GM12878 (cell line): ENCODE results near the gene KIF12. TPM values are rescaled to one million over a fixed set of nuclear protein-coding genes. Genes with fewer than 3 reads are reported as not detected.

Experiments
- ATAC-seq: fragments of 200-7000 bp; cut with Tn5 transposase; 3 replicates; pipeline ENCODE4 v1.9.1; 2020; ENCODE audit warnings: mild to moderate bottlenecking, moderate library complexity
- BruUV-seq: library from RNA; stranded (reverse); fragments of 400-500 nt; replicated peaks from 2 replicates; lab custom pipeline; 2021; lab: Mats Ljungman, UMichigan
- CTCF ChIA-PET: fragments of 300-600 bp; sonication (Branson Sonifier 250); formaldehyde crosslinking; extraction: SDS; loops from one replicate; lab custom pipeline; 2021; ENCODE audit warnings: inconsistent platforms; lab: Yijun Ruan, JAX
- POLR2A ChIA-PET: fragments of 350-600 bp; formaldehyde crosslinking; extraction: SDS; loops from one replicate; lab custom pipeline; 2021; ENCODE audit warnings: inconsistent platforms; lab: Charles Lee
- RAD21 ChIA-PET: fragments of 300-600 bp; sonication (Branson Sonifier 250); formaldehyde crosslinking; loops from one replicate; lab custom pipeline; 2023; ENCODE audit warnings: antibody characterized with exemption; ENCODE audit not compliant: unreplicated experiment; lab: Charles Lee
- SMC1A ChIA-PET: fragments of 300-600 bp; sonication (Branson Sonifier 250); formaldehyde crosslinking; loops from one replicate; lab custom pipeline; 2023; ENCODE audit not compliant: unreplicated experiment, uncharacterized antibody; lab: Charles Lee
- DNase-seq: peaks from one replicate; pipeline ENCODE4 v3.0.0-alpha.2; 2011; ENCODE audit warnings: low read depth, low spot score
- FAIRE-seq: peaks from 3 replicates; lab custom pipeline; 2011; peaks lifted over from hg19 to GRCh38; lab: Jason Lieb, UNC
- H2AFZ ChIP-seq: 2 replicates; pipeline ENCODE4 v1.6.0; 2011; ENCODE audit warnings: low read depth, low read length, control low read depth; ENCODE audit not compliant: control insufficient read depth
- H3K27ac ChIP-seq: 2 replicates; pipeline ENCODE4 v1.5.1; 2011; ENCODE audit warnings: control low read depth; ENCODE audit not compliant: control insufficient read depth, insufficient read depth
- H3K27me3 ChIP-seq, 2 experiments: replicated peaks in 1 of 2; 2 replicates each; pipeline versions ENCODE4 v1.6.0 to v1.6.1; 2011; ENCODE audit warnings: low read length in 1 of 2; ENCODE audit not compliant: control insufficient read depth in 2 of 2, insufficient read depth in 2 of 2
- H3K36me3 ChIP-seq, 2 experiments: 2 replicates each; pipeline ENCODE4 v1.5.1; 2011; ENCODE audit warnings: low read length in 1 of 2; ENCODE audit not compliant: control insufficient read depth in 2 of 2, insufficient read depth in 2 of 2
- H3K4me1 ChIP-seq: 2 replicates; pipeline ENCODE4 v1.6.1; 2011; ENCODE audit warnings: mild to moderate bottlenecking, low read length, moderate library complexity, mixed read lengths; ENCODE audit not compliant: control insufficient read depth, insufficient read depth
- H3K4me2 ChIP-seq: 2 replicates; pipeline ENCODE4 v1.6.0; 2011; ENCODE audit warnings: control low read depth; ENCODE audit not compliant: control insufficient read depth, insufficient read depth
- H3K4me3 ChIP-seq: fragments of 200-600 bp; sonication (generic); 2 replicates; pipeline ENCODE4 v1.5.1; 2016
- H3K79me2 ChIP-seq: 2 replicates; pipeline ENCODE4 v1.6.0; 2011; ENCODE audit warnings: low read length; ENCODE audit not compliant: control insufficient read depth, insufficient read depth
- H3K9ac ChIP-seq: 2 replicates; pipeline ENCODE4 v1.8.0; 2011; ENCODE audit warnings: low read length, control low read depth, mixed read lengths; ENCODE audit not compliant: control insufficient read depth, insufficient read depth
- H3K9me3 ChIP-seq: replicated peaks from 3 replicates; pipeline ENCODE4 v1.5.1; 2011; ENCODE audit warnings: mild to moderate bottlenecking, low read length; ENCODE audit not compliant: control insufficient read depth, insufficient read depth
- H4K20me1 ChIP-seq: 2 replicates; pipeline ENCODE4 v1.6.0; 2011; ENCODE audit not compliant: control insufficient read depth, insufficient read depth
- CEBPB ChIP-seq, 2 experiments: fragments of 150-350 bp in 1 of 2; IDR thresholded peaks; 2 replicates each; pipeline ENCODE4 v1.6.1; 2012 to 2014; ENCODE audit warnings: low read depth in 2 of 2, low read length in 2 of 2, borderline replicate concordance in 1 of 2, inconsistent platforms in 1 of 2
- RB1 ChIP-seq: fragments of 450-650 bp; formaldehyde crosslinking; IDR thresholded peaks from 2 replicates; pipeline ENCODE4 v1.6.1; 2017; ENCODE audit warnings: mild to moderate bottlenecking, borderline replicate concordance
- SREBF1 ChIP-seq: IDR thresholded peaks from 2 replicates; pipeline ENCODE4 v1.6.1; 2012; ENCODE audit warnings: mild to moderate bottlenecking, low read length
- TARDBP ChIP-seq: IDR thresholded peaks from 2 replicates; pipeline ENCODE4 v1.6.1; 2016; ENCODE audit warnings: borderline replicate concordance
- WGBS: methylation state at CpG from one replicate; pipeline ENCODE4 v1.1.6; 2016; ENCODE audit warnings: low lambda C conversion rate; ENCODE audit not compliant: insufficient replicate concordance, insufficient coverage; ENCODE audit errors: missing lambda C conversion rate; 5-methylcytosine and 5-hydroxymethylcytosine counted together
- in situ Hi-C: fragments of 300-500 bp; cut with MboI; formaldehyde crosslinking; loops from 9 replicates; pipeline ENCODE4 v1.14.3; 2018; ENCODE audit warnings: mixed read lengths
- intact Hi-C: fragments of 100-400 bp; cut with micrococcal nuclease; formaldehyde crosslinking; loops from one replicate; pipeline ENCODE4 v1.14.2; 2022; ENCODE audit not compliant: unreplicated experiment
- polyA plus RNA-seq, 11 experiments: library from polyadenylated mRNA; depleted of rRNA in 4 of 11; unstranded in 6 of 11; stranded (reverse) in 5 of 11; fragments of >200 nt; fragmentation: Nextera tagmentation in 4 of 11; fragmentation: Illumina TruSeq in 1 of 11; extraction: Ambion mirVana in 4 of 11; extraction: Trizol in 1 of 11; gene quantifications; 1 replicate in 1 of 11; 2 replicates in 10 of 11; pipeline versions ENCODE4 v1.2.1 to v1.2.3, GENCODE V29; 2011 to 2016; ENCODE audit warnings: inconsistent platforms in 2 of 11, missing spikeins in 2 of 11, low read depth in 1 of 11
- total RNA-seq, 4 experiments: library from RNA; depleted of rRNA in 3 of 4; stranded (reverse); fragments of >200 nt in 3 of 4; fragmentation: Illumina TruSeq in 1 of 4; extraction: Trizol in 1 of 4; gene quantifications; 2 replicates each; pipeline versions ENCODE4 v1.2.1 to v1.2.3, GENCODE V29; 2013 to 2021
- TF ChIP-seq, protein P1 (sequence below): IDR thresholded peaks from 2 replicates; pipeline ENCODE4 v1.6.1; 2012; ENCODE audit warnings: improper control_type of control experiment, low read depth, low read length; ENCODE audit not compliant: insufficient replicate concordance

KIF12 gene
- total and polyA plus RNA-seq, 10 of the 15 experiments (the other 5 are each of a cell fraction or from before 2014, with no cell fraction given) = not detected

DNA sequence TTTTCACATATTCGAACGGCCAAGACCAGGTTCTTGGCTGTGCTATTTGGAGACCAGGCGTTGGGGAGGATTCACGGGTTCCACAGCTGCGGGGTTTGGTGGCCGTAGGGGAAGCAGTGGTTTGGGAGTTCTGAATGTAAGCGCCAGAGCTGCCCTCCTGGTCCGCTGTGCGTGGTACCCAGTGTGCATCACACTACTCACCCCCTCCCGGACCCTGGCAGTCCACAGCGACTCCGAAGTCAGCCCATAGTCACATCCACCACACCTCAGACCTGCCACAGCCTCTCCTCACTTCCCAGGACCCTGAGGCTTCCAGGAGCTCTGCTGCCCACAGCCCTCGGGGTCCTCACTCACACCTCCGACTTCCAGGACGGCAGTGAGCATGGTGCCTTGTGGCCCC lies 47.8 kb downstream of the KIF12 start:
- intact Hi-C loops (no loop called here), in situ Hi-C loops (no loop called here)
- TF ChIP-seq CEBPB (IDR thresholded peaks at IDR 0.05; ENCODE audit: borderline replicate concordance in 1 of 2, low read depth in 2 of 2, low read length in 2 of 2) (no peak), RB1 (no peak), TARDBP (no peak), SREBF1 (no peak)
- TF ChIP-seq, protein P1, sequence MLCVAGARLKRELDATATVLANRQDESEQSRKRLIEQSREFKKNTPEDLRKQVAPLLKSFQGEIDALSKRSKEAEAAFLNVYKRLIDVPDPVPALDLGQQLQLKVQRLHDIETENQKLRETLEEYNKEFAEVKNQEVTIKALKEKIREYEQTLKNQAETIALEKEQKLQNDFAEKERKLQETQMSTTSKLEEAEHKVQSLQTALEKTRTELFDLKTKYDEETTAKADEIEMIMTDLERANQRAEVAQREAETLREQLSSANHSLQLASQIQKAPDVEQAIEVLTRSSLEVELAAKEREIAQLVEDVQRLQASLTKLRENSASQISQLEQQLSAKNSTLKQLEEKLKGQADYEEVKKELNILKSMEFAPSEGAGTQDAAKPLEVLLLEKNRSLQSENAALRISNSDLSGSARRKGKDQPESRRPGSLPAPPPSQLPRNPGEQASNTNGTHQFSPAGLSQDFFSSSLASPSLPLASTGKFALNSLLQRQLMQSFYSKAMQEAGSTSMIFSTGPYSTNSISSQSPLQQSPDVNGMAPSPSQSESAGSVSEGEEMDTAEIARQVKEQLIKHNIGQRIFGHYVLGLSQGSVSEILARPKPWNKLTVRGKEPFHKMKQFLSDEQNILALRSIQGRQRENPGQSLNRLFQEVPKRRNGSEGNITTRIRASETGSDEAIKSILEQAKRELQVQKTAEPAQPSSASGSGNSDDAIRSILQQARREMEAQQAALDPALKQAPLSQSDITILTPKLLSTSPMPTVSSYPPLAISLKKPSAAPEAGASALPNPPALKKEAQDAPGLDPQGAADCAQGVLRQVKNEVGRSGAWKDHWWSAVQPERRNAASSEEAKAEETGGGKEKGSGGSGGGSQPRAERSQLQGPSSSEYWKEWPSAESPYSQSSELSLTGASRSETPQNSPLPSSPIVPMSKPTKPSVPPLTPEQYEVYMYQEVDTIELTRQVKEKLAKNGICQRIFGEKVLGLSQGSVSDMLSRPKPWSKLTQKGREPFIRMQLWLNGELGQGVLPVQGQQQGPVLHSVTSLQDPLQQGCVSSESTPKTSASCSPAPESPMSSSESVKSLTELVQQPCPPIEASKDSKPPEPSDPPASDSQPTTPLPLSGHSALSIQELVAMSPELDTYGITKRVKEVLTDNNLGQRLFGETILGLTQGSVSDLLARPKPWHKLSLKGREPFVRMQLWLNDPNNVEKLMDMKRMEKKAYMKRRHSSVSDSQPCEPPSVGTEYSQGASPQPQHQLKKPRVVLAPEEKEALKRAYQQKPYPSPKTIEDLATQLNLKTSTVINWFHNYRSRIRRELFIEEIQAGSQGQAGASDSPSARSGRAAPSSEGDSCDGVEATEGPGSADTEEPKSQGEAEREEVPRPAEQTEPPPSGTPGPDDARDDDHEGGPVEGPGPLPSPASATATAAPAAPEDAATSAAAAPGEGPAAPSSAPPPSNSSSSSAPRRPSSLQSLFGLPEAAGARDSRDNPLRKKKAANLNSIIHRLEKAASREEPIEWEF = no peak
- RAD21 ChIA-PET = no interaction called here
- BruUV-seq = no TSS peak
- SMC1A ChIA-PET = no interaction called here
- CTCF ChIA-PET = no interaction called here
- Histone ChIP-seq H3K4me1 (no peaks in the 10 kb centered on the region), H3K79me2 (no peaks in the 10 kb centered on the region), H4K20me1 (no peaks in the 10 kb centered on the region), H3K36me3 (no peaks in the 10 kb centered on the region), H3K27ac (no peak overlapping the region), H3K4me3 (no peak overlapping the region), H2AFZ (no peak overlapping the region), H3K9me3 (no peaks in the 10 kb centered on the region), H3K27me3 (peaks cover 0 to 4% of the 10 kb centered on the region in 2 experiments; a peak in 1 of 4 replicates), H3K9ac (no peak overlapping the region), H3K4me2 (no peak overlapping the region)
- ATAC-seq = no peak
- POLR2A ChIA-PET = no interaction called here
- 28% methylated on average over 15 of the region's 15 CpGs for WGBS
- DNase-seq = no peak
- no peak for FAIRE-seq
